Neural cell (in vitro differentiated cells): Measurements from ENCODE around the gene LIM2. TPM values are rescaled to one million over a fixed set of nuclear protein-coding genes. Genes with fewer than 3 reads are reported as not detected.

Experiments
- H2AFZ ChIP-seq: fragments of 200-600, 300-800 bp; sonication (generic), shearing (Covaris generic); 2 replicates; pipeline ENCODE4 v1.6.0; 2014; ENCODE audit warnings: low read depth, mild to moderate bottlenecking, antibody characterized with exemption, low read length, moderate library complexity
- H3F3A ChIP-seq: fragments of 200-600 bp; shearing (Covaris generic); 2 replicates; pipeline ENCODE4 v1.6.1; 2016; ENCODE audit warnings: mild to moderate bottlenecking, moderate library complexity, mixed read lengths, antibody characterized with exemption, low read length; ENCODE audit not compliant: insufficient read depth, poor library complexity, severe bottlenecking
- H3K27ac ChIP-seq: fragments of 200-600, 300-800 bp; sonication (generic), shearing (Covaris generic); 2 replicates; pipeline ENCODE4 v1.5.1; 2014; ENCODE audit warnings: mild to moderate bottlenecking, low read length, moderate library complexity
- H3K27me3 ChIP-seq: fragments of 300-800, 200-600 bp; sonication (generic), shearing (Covaris generic); 2 replicates; pipeline ENCODE4 v1.6.0; 2014; ENCODE audit warnings: mild to moderate bottlenecking, low read depth, low read length, moderate library complexity; ENCODE audit not compliant: insufficient read depth
- H3K36me3 ChIP-seq: fragments of 300-800, 200-600 bp; sonication (generic), shearing (Covaris generic); 2 replicates; pipeline ENCODE4 v1.5.1; 2014; ENCODE audit warnings: mild to moderate bottlenecking, antibody characterized with exemption, low read length, moderate library complexity; ENCODE audit not compliant: insufficient read depth
- H3K4me2 ChIP-seq: fragments of 300-800, 200-600 bp; sonication (generic), shearing (Covaris generic); 2 replicates; pipeline ENCODE4 v1.6.0; 2014; ENCODE audit warnings: mild to moderate bottlenecking, low read length
- H3K4me3 ChIP-seq: fragments of 300-800, 200-600 bp; sonication (generic), shearing (Covaris generic); 2 replicates; pipeline ENCODE4 v1.5.1; 2014; ENCODE audit warnings: mild to moderate bottlenecking, low read length, moderate library complexity
- H3K79me2 ChIP-seq: fragments of 200-600 bp; shearing (Covaris generic); replicated peaks from 2 replicates; pipeline ENCODE4 v1.6.0; 2014; ENCODE audit warnings: mild to moderate bottlenecking, low read length, moderate library complexity; ENCODE audit not compliant: insufficient read depth
- H3K9ac ChIP-seq: fragments of 300-800, 200-600 bp; sonication (generic), shearing (Covaris generic); 2 replicates; pipeline ENCODE4 v1.6.1; 2016; ENCODE audit warnings: mild to moderate bottlenecking, low read length, mixed read lengths
- H3K9me2 ChIP-seq: fragments of 200-600 bp; shearing (Covaris generic); 2 replicates; pipeline ENCODE4 v1.6.1; 2016; ENCODE audit warnings: mild to moderate bottlenecking, low read length, mixed read lengths; ENCODE audit not compliant: insufficient read depth
- H3K9me3 ChIP-seq: fragments of 200-600, 300-800 bp; sonication (generic), shearing (Covaris generic); 2 replicates; pipeline ENCODE4 v1.6.1; 2016; ENCODE audit warnings: mild to moderate bottlenecking, mixed run types, low read length, moderate library complexity, mixed read lengths
- H4K20me1 ChIP-seq: fragments of 200-600 bp; shearing (Covaris generic); 2 replicates; pipeline ENCODE4 v1.6.1; 2016; ENCODE audit warnings: mild to moderate bottlenecking, mixed run types; ENCODE audit not compliant: insufficient read depth
- EP300 ChIP-seq: fragments of 450-650 bp; conservative IDR thresholded peaks from 2 replicates; pipeline ENCODE4 v1.6.1; 2014; ENCODE audit warnings: antibody characterized with exemption, mild to moderate bottlenecking, moderate library complexity; ENCODE audit not compliant: poor library complexity, severe bottlenecking
- EZH2 ChIP-seq: fragments of 200-600, 300-800 bp; shearing (Covaris generic), sonication (generic); IDR thresholded peaks from 2 replicates; pipeline ENCODE4 v1.6.1; 2014; ENCODE audit warnings: antibody characterized with exemption, low read length, borderline replicate concordance, mild to moderate bottlenecking; ENCODE audit not compliant: insufficient read depth, poor library complexity, severe bottlenecking
- MXI1 ChIP-seq: fragments of 450-650 bp; conservative IDR thresholded peaks from 2 replicates; pipeline ENCODE4 v1.6.1; 2014; ENCODE audit warnings: antibody characterized with exemption, mild to moderate bottlenecking; ENCODE audit not compliant: poor library complexity, severe bottlenecking
- POLR2AphosphoS5 ChIP-seq: IDR thresholded peaks from 2 replicates; pipeline ENCODE4 v1.6.1; 2012
- RAD21 ChIP-seq: fragments of 450-650 bp; conservative IDR thresholded peaks from 2 replicates; pipeline ENCODE4 v1.6.1; 2014; ENCODE audit warnings: antibody characterized with exemption, mild to moderate bottlenecking, moderate library complexity
- REST ChIP-seq: IDR thresholded peaks from 2 replicates; pipeline ENCODE4 v1.6.1; 2012; ENCODE audit warnings: borderline replicate concordance
- SMC3 ChIP-seq: fragments of 450-650 bp; conservative IDR thresholded peaks from 2 replicates; pipeline ENCODE4 v1.6.1; 2014; ENCODE audit warnings: antibody characterized with exemption, mild to moderate bottlenecking, moderate library complexity; ENCODE audit not compliant: poor library complexity
- TAF1 ChIP-seq: IDR thresholded peaks from 2 replicates; pipeline ENCODE4 v1.6.1; 2012; ENCODE audit warnings: low read depth
- polyA plus RNA-seq: library from polyadenylated mRNA; depleted of rRNA; stranded (reverse); fragments of >200 nt; gene quantifications from 2 replicates; pipeline ENCODE4 v1.2.3, GENCODE V29; 2014
- TF ChIP-seq, protein P1 (sequence below): fragments of 450-650 bp; IDR thresholded peaks from 2 replicates; pipeline ENCODE4 v1.5.1; 2014; ENCODE audit warnings: antibody characterized with exemption, mild to moderate bottlenecking, moderate library complexity; ENCODE audit not compliant: poor library complexity, severe bottlenecking

Gene LIM2
- polyA plus RNA-seq, 1 donor from 2014 or later, result not detected

DNA sequence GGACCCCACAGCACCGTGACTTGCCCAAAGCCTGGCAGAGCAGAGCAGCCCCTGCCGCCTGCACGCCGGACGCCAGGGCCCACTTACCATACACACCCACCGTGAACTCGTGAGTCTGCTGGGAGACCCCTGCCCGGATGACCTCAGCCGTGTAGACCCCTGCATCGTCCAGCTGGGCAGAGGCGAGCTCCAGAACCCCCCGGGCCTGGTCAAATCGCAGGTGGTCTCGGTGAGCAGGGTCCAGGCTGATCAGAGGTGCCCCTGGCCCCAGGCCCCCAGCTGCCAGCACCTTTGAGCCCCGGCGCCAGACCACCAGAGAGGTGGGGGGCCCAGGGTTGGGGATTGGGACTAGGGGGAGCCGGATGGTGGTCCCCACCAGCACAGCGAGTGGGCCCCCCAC lies 46.7 kb downstream of the LIM2 start:
- Histone ChIP-seq H3K4me3 (no peak overlapping the region), H3K36me3 (no peaks in the 10 kb centered on the region), H2AFZ (no peak overlapping the region), H3K9me2 (no peaks in the 10 kb centered on the region), H4K20me1 (no peaks in the 10 kb centered on the region), H3K79me2 (no peaks in the 10 kb centered on the region), H3K9ac (peak overlapping the region; percentile 68), H3K9me3 (no peaks in the 10 kb centered on the region), H3K27me3 (peaks cover 5% of the 10 kb centered on the region), H3K27ac (no peak overlapping the region), H3F3A (no peaks in the 10 kb centered on the region), H3K4me2 (no peak overlapping the region)
- no peak for TF ChIP-seq REST
- no peak for TF ChIP-seq EZH2
- no peak for TF ChIP-seq POLR2AphosphoS5
- TF ChIP-seq EP300, result no peak
- no peak for TF ChIP-seq SMC3
- TF ChIP-seq MXI1, result no peak
- no peak for TF ChIP-seq RAD21
- TF ChIP-seq TAF1, result no peak
- TF ChIP-seq, protein P1, sequence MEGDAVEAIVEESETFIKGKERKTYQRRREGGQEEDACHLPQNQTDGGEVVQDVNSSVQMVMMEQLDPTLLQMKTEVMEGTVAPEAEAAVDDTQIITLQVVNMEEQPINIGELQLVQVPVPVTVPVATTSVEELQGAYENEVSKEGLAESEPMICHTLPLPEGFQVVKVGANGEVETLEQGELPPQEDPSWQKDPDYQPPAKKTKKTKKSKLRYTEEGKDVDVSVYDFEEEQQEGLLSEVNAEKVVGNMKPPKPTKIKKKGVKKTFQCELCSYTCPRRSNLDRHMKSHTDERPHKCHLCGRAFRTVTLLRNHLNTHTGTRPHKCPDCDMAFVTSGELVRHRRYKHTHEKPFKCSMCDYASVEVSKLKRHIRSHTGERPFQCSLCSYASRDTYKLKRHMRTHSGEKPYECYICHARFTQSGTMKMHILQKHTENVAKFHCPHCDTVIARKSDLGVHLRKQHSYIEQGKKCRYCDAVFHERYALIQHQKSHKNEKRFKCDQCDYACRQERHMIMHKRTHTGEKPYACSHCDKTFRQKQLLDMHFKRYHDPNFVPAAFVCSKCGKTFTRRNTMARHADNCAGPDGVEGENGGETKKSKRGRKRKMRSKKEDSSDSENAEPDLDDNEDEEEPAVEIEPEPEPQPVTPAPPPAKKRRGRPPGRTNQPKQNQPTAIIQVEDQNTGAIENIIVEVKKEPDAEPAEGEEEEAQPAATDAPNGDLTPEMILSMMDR, result no peak

DNA sequence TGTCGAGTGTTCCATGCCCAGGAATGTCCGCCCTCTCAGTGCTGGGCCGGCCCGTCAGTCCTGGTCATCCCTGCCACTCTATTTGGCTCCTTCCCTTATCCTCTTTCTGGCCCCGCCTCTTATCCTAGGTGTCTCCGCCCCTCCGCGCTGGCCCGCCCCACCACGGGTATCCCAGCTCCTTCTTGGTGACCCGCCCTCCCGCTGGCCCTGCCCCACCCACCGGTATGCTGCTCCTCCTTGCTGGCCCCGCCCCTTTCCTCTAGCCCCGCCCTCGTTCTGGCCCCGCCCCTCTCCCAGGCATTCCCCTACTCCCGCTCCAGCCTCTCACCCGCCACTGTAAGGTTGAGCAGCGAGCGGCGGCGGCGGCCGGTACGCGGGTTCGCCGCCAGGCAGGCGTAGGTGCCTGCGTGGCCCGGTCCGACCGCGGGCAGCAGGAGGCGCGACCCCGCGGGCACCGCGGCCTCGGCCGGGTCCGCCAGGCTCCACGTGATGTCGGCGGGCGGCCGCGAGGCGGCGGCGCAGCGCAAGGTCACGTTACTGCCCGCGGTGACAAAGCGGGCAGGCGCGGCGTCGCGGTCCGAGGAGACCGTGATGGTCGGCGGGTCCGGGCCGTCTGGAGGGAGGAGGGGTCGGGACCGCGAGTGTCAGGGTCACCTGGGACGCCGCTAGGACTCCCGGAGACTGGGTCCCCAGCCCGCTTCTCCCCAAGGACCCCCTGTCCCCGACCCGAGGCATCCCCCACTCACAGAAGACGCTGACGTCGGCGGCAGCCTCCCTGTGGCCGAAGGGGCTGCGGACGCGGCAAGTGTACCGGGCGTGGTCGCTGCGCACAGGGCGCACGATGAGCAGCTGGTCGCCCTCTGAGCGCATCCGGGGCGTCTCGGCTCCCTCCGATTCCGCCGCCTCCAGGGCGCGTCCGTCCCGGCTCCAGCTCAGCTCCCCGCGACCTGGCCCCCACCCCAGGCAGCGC lies 47.8 kb downstream of the LIM2 start:
- H3F3A ChIP-seq, result no peaks in the 10 kb centered on the region
- TF ChIP-seq REST (no peak), MXI1 (peak; percentile 51), POLR2AphosphoS5 (peak; percentile 52), TAF1 (peak; percentile 67), SMC3 (peak; percentile 60), RAD21 (peak; percentile 33), EZH2 (no peak), EP300 (peak; percentile 51)
- TF ChIP-seq, protein P1, result peak; percentile 63
- peak overlapping the region; percentile 7 for H3K4me2 ChIP-seq
- H3K79me2 ChIP-seq, result no peaks in the 10 kb centered on the region
- H3K4me3 ChIP-seq, result peak overlapping the region; percentile 72
- peaks cover 5% of the 10 kb centered on the region for H3K27me3 ChIP-seq
- peak overlapping the region; percentile 8 for H3K27ac ChIP-seq
- peak overlapping the region; percentile 70 for H3K9ac ChIP-seq
- H3K36me3 ChIP-seq, result no peaks in the 10 kb centered on the region
- no peaks in the 10 kb centered on the region for H3K9me2 ChIP-seq
- H4K20me1 ChIP-seq, result no peaks in the 10 kb centered on the region
- H3K9me3 ChIP-seq, result no peaks in the 10 kb centered on the region
- no peak overlapping the region for H2AFZ ChIP-seq
